ENCODE data around the gene RNF44. TPM values are rescaled to one million over a fixed set of nuclear protein-coding genes. Genes with fewer than 3 reads are reported as not detected.

The RNF44 gene
- polyA plus RNA-seq, 1 donor from 2014 or later = 6.0 TPM

DNA sequence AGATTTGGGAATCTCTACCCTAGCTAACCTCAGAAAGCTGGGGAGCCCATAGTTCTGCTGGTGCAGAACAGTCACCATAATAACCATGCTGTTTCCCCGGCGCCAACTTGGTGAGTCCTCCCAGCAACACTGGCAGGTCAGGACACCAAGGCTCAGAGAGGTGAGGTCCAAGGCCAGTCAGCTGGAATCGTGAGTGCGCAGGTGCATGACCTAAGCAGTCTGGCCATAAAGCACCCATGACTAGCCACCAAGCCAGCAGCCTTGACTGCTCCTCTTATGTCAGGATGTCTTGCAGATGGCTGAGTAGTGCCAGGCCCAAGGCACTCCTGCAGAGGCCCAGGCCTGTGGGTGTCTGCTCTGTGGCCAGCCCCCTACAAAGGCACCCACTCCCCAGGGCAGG lies 2.6 kb downstream of the RNF44 start:
- Mint-ChIP-seq H3K4me3 (peak overlapping the region; percentile 98 to 99 (median 99)), H3K9me3 (no peaks in the 10 kb centered on the region), H3K4me1 (peaks cover 29 to 35% (median 33%) of the 10 kb centered on the region in 3 donors), H3K27me3 (no peaks in the 10 kb centered on the region), H3K36me3 (peaks cover 2% of the 10 kb centered on the region), H3K27ac (peak overlapping the region; percentile 97 to 99 (median 99))

DNA sequence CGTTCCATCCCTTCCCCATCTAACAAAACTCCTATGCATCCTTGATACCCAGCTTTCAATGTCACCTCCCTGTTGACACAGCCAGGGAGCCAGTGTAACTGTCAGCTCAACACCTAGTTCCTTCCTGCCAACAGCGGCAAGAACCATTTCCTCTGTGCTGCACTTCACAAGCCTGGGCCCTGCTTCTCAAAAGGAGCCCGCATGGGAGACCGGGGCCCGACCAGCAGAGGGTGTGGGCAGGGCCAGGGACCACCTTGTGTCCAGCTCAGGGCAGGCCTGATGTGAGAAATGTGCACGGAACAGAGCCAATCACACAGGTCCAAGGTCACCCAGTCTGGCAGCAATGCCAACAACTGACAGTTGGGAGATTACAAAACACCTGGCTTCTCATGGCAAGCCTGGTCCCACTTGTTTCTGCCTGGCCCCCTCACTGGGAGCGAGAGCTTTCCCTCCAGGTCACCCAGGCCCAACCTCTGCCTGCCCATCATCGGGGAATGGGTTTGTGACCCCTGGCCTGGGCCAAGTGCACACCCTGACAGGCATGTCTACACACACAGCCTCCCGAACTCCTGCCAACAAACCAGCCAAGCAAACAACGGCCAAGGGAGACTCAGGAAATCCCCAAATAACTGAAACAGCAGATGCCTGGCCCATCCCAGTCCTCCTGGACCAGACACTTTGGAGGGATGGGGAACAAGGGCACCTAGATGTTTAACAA lies 3.1 kb downstream of the RNF44 start:
- peaks cover 2% of the 10 kb centered on the region for H3K36me3 Mint-ChIP-seq
- no peaks in the 10 kb centered on the region for H3K9me3 Mint-ChIP-seq
- H3K27ac Mint-ChIP-seq = peak overlapping the region; percentile 97 to 99 (median 99)
- H3K27me3 Mint-ChIP-seq = no peaks in the 10 kb centered on the region
- peaks cover 30 to 40% (median 39%) of the 10 kb centered on the region in 3 donors for H3K4me1 Mint-ChIP-seq
- peak overlapping the region; percentile 98 to 99 (median 99) for H3K4me3 Mint-ChIP-seq

DNA sequence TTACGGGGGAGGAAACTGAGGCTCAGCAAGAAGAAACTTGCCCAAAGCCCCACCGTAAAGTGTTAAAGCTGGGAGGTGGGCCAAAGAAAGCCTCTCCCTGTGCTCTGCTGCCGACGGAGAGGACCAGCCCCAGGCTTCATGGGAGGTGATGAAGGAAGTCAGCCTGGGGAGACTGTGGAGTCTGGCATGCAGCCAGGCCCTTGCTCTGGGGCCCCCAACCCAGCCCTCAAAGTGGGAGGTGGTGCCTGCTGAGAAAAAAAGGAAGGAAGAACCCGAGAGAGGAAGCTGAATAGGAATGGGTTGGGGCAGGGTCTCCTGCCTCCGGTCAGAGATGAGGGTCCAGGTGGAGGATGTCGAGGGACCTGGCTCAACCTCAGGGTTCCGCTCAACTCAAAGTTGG lies 3.8 kb downstream of the RNF44 start:
- H3K27ac Mint-ChIP-seq = peak overlapping the region; percentile 97 to 99 (median 99)
- H3K36me3 Mint-ChIP-seq = peaks cover 2% of the 10 kb centered on the region
- H3K9me3 Mint-ChIP-seq = no peaks in the 10 kb centered on the region
- H3K27me3 Mint-ChIP-seq = no peaks in the 10 kb centered on the region
- H3K4me3 Mint-ChIP-seq = peak overlapping the region; percentile 98 to 99 (median 99)
- peaks cover 30 to 40% (median 40%) of the 10 kb centered on the region in 3 donors for H3K4me1 Mint-ChIP-seq

DNA sequence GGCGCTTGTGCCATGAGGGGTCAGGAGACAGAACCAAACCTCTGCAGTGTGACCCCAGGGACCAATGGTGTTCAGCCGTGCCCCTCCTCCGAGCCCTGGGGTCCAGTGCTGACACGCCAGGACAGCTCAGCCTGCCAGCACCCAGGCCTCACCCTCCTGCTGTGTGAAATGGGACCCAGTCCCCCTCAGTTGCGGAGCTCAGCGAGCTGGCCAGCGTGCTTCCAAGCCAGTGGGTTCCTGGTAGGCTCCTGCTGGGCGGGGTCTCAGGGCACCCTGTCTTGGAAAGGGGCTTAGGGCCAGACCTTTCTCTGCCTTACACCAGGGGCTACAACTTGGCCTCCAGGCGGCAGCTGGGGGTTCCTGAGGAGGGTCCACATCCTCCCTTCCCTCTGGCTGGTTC lies 4.4 kb downstream of the RNF44 start:
- H3K9me3 Mint-ChIP-seq = no peaks in the 10 kb centered on the region
- peak overlapping the region in 1 of 3 donors; percentile 99 for H3K27ac Mint-ChIP-seq
- no peaks in the 10 kb centered on the region for H3K27me3 Mint-ChIP-seq
- peaks cover 25 to 38% (median 34%) of the 10 kb centered on the region in 3 donors for H3K4me1 Mint-ChIP-seq
- H3K4me3 Mint-ChIP-seq = peak overlapping the region in 3 of 4 donors; percentile 98 to 99 (median 99)
- peaks cover 2% of the 10 kb centered on the region for H3K36me3 Mint-ChIP-seq

DNA sequence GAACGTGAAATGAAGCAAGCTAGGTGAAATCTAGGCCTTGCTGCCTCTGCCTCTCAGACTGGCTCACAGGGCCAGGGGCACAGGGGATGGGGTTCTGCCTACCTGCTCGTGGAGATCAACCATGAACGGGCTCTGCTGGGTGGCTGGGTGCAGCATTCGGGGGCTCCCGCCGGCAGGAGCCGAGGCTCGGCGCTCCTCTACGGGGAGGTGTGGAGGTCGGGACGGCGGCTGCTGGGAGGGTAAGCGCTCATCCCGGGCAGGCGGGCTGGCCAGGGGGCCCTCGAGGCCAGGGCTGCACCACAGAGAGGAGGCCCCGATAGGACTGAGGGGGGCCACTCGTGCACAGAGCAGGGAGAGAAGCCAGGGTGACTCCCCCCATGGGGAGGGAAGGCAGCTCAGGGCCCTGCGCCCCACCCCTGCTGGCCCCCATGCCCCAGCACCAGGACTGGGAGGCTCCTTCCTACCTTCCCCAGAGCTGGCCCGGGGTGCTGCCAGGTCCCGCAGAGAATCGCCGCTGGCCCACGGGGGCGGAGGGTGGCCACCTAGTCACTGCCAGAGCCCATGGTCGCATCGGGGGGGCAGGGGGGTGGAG lies 5.2 kb downstream of the RNF44 start:
- Mint-ChIP-seq H3K27ac (peak overlapping the region in 1 of 3 donors; percentile 92), H3K9me3 (no peaks in the 10 kb centered on the region), H3K27me3 (no peaks in the 10 kb centered on the region), H3K36me3 (peaks cover 2% of the 10 kb centered on the region), H3K4me3 (peak overlapping the region in 1 of 4 donors; percentile 74), H3K4me1 (peaks cover 24 to 38% (median 31%) of the 10 kb centered on the region in 3 donors)

DNA sequence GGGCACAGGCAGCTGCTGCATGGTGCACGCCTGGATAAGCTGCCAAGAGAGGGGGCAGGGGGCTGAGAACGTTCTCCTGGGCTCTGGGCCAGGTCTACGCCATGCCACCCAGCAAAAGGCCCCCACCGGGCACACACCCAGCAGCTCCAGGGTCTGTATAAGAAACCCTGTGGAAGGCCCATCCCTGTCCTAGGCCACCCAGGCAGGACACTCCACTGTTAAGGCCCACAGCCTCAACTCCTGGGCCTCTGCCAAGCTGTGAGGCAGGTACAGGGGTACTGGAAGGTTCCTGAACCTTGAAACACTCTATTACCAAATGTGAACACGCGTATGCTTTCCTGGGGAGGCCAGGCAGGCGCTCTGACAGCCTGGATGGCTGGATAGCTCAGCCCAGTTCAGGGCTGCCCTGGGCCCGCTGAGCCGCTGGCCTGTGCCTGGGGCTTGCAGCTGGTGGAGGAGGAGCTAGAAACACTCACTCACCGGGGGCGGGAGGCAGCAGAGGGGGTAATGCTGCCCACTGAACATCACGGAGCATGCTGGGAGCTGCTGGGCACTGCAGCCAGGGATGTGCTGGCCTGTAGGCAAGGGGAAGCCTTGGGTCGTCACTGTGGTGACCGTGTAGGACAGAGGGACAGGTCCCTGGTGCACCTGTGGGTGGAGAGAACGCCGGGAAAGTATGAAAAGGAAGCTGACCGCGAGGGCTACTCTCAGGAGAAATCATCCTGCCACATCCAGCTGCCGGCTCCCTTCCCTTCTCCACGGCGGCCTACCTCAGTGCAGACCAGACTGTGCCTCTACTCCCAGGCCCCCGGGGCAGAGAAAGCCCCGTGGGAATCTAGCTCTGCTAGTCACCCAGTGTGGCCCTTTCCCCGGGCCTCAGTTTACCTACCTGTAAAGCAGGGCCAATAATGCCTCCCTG lies 6.0 kb downstream of the RNF44 start:
- Mint-ChIP-seq H3K27ac (peak overlapping the region in 2 of 3 donors; percentile 70 to 92), H3K4me1 (peaks cover 24 to 38% (median 31%) of the 10 kb centered on the region in 3 donors), H3K4me3 (peak overlapping the region in 1 of 4 donors; percentile 74), H3K27me3 (no peaks in the 10 kb centered on the region), H3K9me3 (no peaks in the 10 kb centered on the region), H3K36me3 (peaks cover 2% of the 10 kb centered on the region)

DNA sequence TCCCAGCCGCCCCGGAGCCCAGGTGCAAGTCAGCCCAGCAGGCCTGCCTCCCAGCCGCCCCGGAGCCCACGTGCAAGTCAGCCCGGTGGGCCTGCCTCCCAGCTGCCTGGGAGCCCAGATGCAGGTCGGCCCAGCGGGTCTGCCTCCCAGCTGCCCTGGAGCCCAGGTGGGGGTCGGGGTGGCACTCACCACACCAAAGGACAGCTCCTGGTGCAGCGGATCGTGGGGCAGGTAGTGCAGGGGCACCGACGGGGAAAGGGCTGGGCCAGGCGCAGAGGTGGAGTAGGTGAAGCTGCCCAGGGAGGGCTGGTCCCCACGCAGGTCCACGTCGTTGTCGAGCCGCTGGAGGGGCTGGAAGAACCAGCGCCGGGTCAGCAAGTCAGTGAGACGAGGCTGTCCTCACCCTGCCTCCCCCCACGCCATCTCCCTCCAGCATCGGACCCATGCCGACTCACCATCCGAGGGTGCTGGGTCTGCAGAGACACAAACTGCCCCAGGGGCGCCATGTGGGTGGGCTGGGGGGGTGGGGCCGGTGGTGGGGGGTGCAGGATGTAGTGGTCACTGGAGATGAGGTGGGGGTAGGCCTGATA lies 6.7 kb downstream of the RNF44 start:
- Mint-ChIP-seq H3K27me3 (no peaks in the 10 kb centered on the region), H3K27ac (peak overlapping the region in 1 of 3 donors; percentile 92), H3K36me3 (peaks cover 2% of the 10 kb centered on the region), H3K4me1 (peaks cover 24 to 38% (median 31%) of the 10 kb centered on the region in 3 donors), H3K9me3 (no peaks in the 10 kb centered on the region), H3K4me3 (peak overlapping the region in 1 of 4 donors; percentile 12)

DNA sequence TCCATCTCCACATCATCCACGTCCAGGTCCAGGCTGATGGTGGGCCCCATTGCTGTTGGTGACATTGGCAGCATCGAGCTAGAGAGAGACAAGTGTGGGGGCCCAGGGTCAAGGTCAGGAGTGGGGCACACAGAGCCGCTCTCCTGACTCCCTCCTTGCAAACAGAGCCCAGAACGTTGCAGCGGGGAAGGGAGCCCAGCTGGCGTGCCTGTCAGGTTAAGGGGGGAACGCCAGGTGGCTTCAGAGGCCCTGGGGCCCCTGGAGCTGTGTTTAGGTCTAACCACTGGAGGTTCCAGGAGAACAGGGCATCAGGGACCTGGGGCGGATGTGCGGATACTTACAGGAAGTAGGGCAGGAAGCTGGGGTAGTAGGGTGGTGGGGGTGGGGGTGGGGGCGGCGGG lies 7.5 kb downstream of the RNF44 start:
- H3K9me3 Mint-ChIP-seq = no peaks in the 10 kb centered on the region
- peaks cover 4% of the 10 kb centered on the region for H3K36me3 Mint-ChIP-seq
- peak overlapping the region; percentile 16 to 79 (median 66) for H3K4me3 Mint-ChIP-seq
- H3K27me3 Mint-ChIP-seq = no peaks in the 10 kb centered on the region
- peaks cover 19 to 32% (median 25%) of the 10 kb centered on the region in 3 donors for H3K4me1 Mint-ChIP-seq
- H3K27ac Mint-ChIP-seq = peak overlapping the region; percentile 87 to 94 (median 92)

DNA sequence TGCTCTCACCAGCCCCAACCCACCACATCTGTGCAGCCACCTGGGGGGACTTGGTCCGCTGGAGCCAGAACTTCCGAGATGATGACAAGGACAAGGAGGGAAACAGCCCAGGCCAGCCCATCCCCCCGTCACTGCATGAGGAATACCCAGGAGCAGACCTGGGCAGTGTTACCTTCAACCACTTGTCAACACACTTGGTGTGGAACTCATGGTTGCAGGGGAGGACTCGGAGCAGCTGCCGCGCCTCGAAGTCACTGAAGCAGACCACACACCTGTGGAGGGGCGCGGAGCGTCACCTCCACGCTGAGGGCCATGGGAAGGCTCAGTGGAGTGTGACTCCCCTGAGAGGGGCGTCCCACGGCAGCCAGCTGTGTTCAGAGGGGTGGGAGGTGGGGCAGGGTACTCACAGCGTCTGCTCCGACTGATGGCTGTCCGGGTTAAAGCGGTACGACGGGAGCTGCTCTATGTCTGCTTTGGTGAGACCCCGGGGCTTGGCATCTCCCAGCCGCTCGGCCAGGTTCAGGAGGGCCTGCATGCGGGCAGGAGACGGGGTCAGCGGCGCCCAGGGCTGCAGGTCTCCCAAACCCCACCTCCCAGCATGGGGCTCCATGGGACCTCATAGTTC lies 8.0 kb downstream of the RNF44 start:
- no peaks in the 10 kb centered on the region for H3K27me3 Mint-ChIP-seq
- H3K27ac Mint-ChIP-seq = peak overlapping the region; percentile 87 to 94 (median 92)
- H3K9me3 Mint-ChIP-seq = no peaks in the 10 kb centered on the region
- peak overlapping the region in 3 of 4 donors; percentile 63 to 79 (median 66) for H3K4me3 Mint-ChIP-seq
- peaks cover 14 to 27% (median 20%) of the 10 kb centered on the region in 3 donors for H3K4me1 Mint-ChIP-seq
- peaks cover 4% of the 10 kb centered on the region for H3K36me3 Mint-ChIP-seq

DNA sequence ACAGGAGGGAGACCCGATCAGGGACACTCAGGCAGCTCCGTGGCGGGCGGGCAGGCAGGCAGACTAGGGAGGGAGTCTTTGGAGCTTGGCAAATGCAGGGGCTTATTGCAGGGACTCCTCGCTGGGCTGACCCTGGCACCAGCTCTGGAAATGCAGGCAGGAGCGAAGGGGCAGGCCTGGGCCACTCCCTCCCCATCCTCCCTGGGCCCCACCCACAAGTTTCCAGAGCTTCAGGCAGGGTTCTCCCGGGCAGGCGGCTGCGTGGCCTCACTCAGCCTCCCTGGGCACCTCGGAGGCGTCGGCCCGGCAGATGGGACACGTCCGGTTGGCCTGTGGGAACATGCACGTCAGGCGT lies 8.5 kb downstream of the RNF44 start:
- Mint-ChIP-seq H3K9me3 (no peaks in the 10 kb centered on the region), H3K27me3 (no peaks in the 10 kb centered on the region), H3K4me3 (peak overlapping the region in 3 of 4 donors; percentile 66 to 72 (median 70)), H3K27ac (peak overlapping the region in 2 of 3 donors; percentile 87 to 92), H3K36me3 (peaks cover 3% of the 10 kb centered on the region), H3K4me1 (peaks cover 12 to 24% (median 15%) of the 10 kb centered on the region in 3 donors)

DNA sequence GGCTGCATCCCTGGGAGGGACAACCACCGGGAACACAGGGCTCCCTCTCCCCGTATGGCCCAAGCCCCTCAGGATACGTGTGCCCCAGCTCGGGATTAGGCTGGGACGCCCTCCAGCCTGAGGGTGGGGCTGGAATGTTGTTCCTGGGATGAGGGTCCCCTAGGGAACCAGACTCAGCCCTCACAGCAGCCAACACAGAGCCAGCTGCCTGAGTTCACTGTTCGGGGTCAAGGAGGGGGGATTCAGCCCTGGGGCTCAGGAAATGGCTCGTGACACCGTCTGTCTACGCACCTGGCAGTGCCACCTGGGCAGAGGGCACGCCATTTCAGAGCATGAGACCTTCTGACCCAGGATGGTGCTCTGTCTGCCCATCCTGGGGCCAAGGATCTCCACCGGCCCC lies 8.9 kb downstream of the RNF44 start:
- peak overlapping the region in 3 of 4 donors; percentile 48 to 72 (median 70) for H3K4me3 Mint-ChIP-seq
- peaks cover 10 to 20% (median 10%) of the 10 kb centered on the region in 3 donors for H3K4me1 Mint-ChIP-seq

DNA sequence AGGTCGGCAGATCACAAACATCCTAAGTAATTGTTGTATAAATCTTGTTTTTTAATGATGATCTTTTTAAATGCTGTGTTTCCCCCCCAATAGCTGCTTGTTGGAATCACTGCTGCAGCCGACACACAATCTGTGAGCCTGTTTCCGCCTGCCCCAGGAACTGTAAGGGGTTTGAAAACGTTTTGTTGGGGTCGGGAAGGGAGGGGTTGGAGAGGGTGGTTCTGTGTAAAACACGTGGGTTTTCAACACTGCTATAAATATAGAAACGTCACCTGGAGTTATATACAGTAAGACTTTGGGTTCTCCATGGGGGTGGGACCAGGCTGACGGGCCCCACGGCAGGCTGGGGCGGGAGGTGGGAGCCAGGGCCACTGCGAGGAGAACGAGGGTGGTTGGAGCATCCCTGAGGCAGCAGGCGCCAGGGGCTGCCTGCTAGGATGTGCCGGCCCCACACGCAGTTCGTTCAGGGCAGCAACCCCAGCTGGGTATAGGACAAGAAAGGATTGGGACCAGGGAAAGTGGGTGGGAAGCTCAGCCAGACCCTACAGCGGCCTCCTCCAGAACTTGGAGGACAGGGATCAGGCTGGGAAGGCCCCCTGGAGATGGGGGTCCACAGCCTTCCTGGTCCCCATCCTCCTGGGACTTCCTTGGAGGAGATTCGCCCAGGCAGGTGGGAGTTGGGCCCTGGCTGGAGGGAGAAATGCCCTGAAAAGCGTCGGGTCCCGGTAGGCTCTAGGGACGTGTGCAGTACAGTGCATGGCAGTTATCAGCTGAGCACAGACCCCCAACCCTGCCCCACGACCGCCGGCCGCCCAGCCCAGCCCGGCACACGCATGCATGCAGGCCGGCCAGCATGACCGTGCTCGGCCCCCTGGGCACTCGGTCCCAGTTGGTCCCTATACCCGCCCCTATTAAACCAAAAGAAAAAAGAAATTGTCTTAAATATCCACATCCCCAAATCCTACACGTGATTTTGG lies 9.7 kb downstream of the RNF44 start:
- H3K27me3 Mint-ChIP-seq = no peaks in the 10 kb centered on the region
- peak overlapping the region in 2 of 4 donors; percentile 5 to 48 for H3K4me3 Mint-ChIP-seq
- H3K9me3 Mint-ChIP-seq = no peaks in the 10 kb centered on the region
- peaks cover 14 to 24% (median 16%) of the 10 kb centered on the region in 3 donors for H3K4me1 Mint-ChIP-seq
- H3K27ac Mint-ChIP-seq = peak overlapping the region in 2 of 3 donors; percentile 14 to 87
- peaks cover 3% of the 10 kb centered on the region for H3K36me3 Mint-ChIP-seq

More for the DNA sequence above, 8.9 kb downstream of the RNF44 start:
- no peaks in the 10 kb centered on the region for H3K9me3 Mint-ChIP-seq
- peak overlapping the region in 2 of 3 donors; percentile 14 to 87 for H3K27ac Mint-ChIP-seq
- H3K27me3 Mint-ChIP-seq = no peaks in the 10 kb centered on the region
- peaks cover 3% of the 10 kb centered on the region for H3K36me3 Mint-ChIP-seq

DNA sequence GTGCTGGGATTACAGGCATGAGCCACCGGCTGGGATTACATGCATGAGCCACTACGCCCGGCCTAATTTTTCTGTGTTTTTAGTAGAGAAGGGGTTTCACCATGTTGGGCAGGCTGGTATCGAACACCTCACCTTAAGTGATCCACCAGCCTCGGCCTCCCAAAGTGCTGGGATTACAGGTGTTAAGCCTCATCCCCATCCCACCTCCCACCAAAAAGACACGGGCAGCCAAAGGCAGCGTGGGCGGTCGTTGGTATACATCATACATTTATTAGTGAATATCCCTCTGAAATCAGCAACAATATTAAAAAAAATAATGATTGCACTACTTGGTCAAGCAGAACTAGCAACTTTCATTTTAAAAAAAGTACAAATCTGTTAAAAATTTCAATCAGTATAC lies 10.7 kb downstream of the RNF44 start:
- no peaks in the 10 kb centered on the region for H3K9me3 Mint-ChIP-seq
- peak overlapping the region in 1 of 3 donors; percentile 58 for H3K27ac Mint-ChIP-seq
- peaks cover 16 to 27% (median 24%) of the 10 kb centered on the region in 3 donors for H3K4me1 Mint-ChIP-seq
- peaks cover 3% of the 10 kb centered on the region for H3K36me3 Mint-ChIP-seq
- no peaks in the 10 kb centered on the region for H3K27me3 Mint-ChIP-seq
- no peak overlapping the region for H3K4me3 Mint-ChIP-seq

Data from IgD-negative memory B cell (primary cell).